Measurements from ENCODE around the gene POU3F1.
A peak's percentile ranks its signal among the peaks of the same experiment; 100 is the strongest.

The POU3F1 gene

GRCh38 chr1:38076038-38076437, 29.4 kb upstream of the POU3F1 start:
- H3K36me3 ChIP-seq (replicated peaks; ENCODE audit: insufficient read depth, low read length), result no peaks in the 10 kb centered on the region
- no peaks in the 10 kb centered on the region for H3K79me2 ChIP-seq (ENCODE audit: low read length)
- no peaks in the 10 kb centered on the region for H3K9me3 ChIP-seq (replicated peaks; ENCODE audit: insufficient read depth, low read length)
- no peaks in the 10 kb centered on the region for H4K20me1 ChIP-seq (ENCODE audit: insufficient read depth, low read length)
- H3F3A ChIP-seq (ENCODE audit: insufficient read depth, low read length), result no peaks in the 10 kb centered on the region
- no peak overlapping the region for H3K4me2 ChIP-seq (ENCODE audit: low read depth, low read length)
- H2AFZ ChIP-seq (ENCODE audit: low read length), result no peak overlapping the region
- H3K27ac ChIP-seq (ENCODE audit: low read length), result no peak overlapping the region
- DNase-seq, result peak; percentile 9
- H3K9me2 ChIP-seq (replicated peaks; ENCODE audit: insufficient read depth, low read length), result no peaks in the 10 kb centered on the region
- no peak overlapping the region for H3K9ac ChIP-seq (ENCODE audit: low read length)
- no peaks in the 10 kb centered on the region for H3K4me1 ChIP-seq (ENCODE audit: low read length)
- H3K27me3 ChIP-seq (replicated peaks; ENCODE audit: insufficient read depth, low read length), result no peaks in the 10 kb centered on the region
- H3K4me3 ChIP-seq (ENCODE audit: low read length), result no peak overlapping the region
- TF ChIP-seq CTCF (IDR thresholded peaks at IDR 0.05; ENCODE audit: low read length) (no peak), EZH2 (optimal IDR thresholded peaks at IDR 0.05; ENCODE audit: low read depth, low read length) (no peak), EZH2phosphoT487 (IDR thresholded peaks at IDR 0.05; ENCODE audit: low read length) (no peak)

- Histone ChIP-seq H3K9me3 (replicated peaks; ENCODE audit: insufficient read depth, low read length) (no peaks in the 10 kb centered on the region), H3K27ac (ENCODE audit: low read length) (no peak overlapping the region), H2AFZ (ENCODE audit: low read length) (no peak overlapping the region), H3K4me2 (ENCODE audit: low read depth, low read length) (no peak overlapping the region), H3K4me3 (ENCODE audit: low read length) (no peak overlapping the region), H3F3A (ENCODE audit: insufficient read depth, low read length) (no peaks in the 10 kb centered on the region), H3K36me3 (replicated peaks; ENCODE audit: insufficient read depth, low read length) (no peaks in the 10 kb centered on the region), H3K4me1 (ENCODE audit: low read length) (no peaks in the 10 kb centered on the region), H3K9ac (ENCODE audit: low read length) (no peak overlapping the region), H3K27me3 (replicated peaks; ENCODE audit: insufficient read depth, low read length) (no peaks in the 10 kb centered on the region), H3K9me2 (replicated peaks; ENCODE audit: insufficient read depth, low read length) (no peaks in the 10 kb centered on the region), H4K20me1 (ENCODE audit: insufficient read depth, low read length) (no peaks in the 10 kb centered on the region), H3K79me2 (ENCODE audit: low read length) (no peaks in the 10 kb centered on the region)
- TF ChIP-seq EZH2 (optimal IDR thresholded peaks at IDR 0.05; ENCODE audit: low read depth, low read length), result no peak
- no peak for TF ChIP-seq CTCF (IDR thresholded peaks at IDR 0.05; ENCODE audit: low read length)
- no peak for TF ChIP-seq EZH2phosphoT487 (IDR thresholded peaks at IDR 0.05; ENCODE audit: low read length)
- no peak for DNase-seq
These were observed 28.6 kb upstream of the POU3F1 start for GRCh38 chr1:38075191-38075590.

- no peak overlapping the region for H3K4me2 ChIP-seq (ENCODE audit: low read depth, low read length)
- no peak overlapping the region for H3K4me3 ChIP-seq (ENCODE audit: low read length)
- no peaks in the 10 kb centered on the region for H3K9me2 ChIP-seq (replicated peaks; ENCODE audit: insufficient read depth, low read length)
- no peak overlapping the region for H3K27ac ChIP-seq (ENCODE audit: low read length)
- TF ChIP-seq CTCF (IDR thresholded peaks at IDR 0.05; ENCODE audit: low read length) (no peak), EZH2phosphoT487 (IDR thresholded peaks at IDR 0.05; ENCODE audit: low read length) (no peak), EZH2 (optimal IDR thresholded peaks at IDR 0.05; ENCODE audit: low read depth, low read length) (no peak)
- H3F3A ChIP-seq (ENCODE audit: insufficient read depth, low read length), result no peaks in the 10 kb centered on the region
- H3K9ac ChIP-seq (ENCODE audit: low read length), result no peak overlapping the region
- H2AFZ ChIP-seq (ENCODE audit: low read length), result no peak overlapping the region
- no peaks in the 10 kb centered on the region for H3K4me1 ChIP-seq (ENCODE audit: low read length)
- DNase-seq, result no peak
- no peaks in the 10 kb centered on the region for H3K79me2 ChIP-seq (ENCODE audit: low read length)
- H4K20me1 ChIP-seq (ENCODE audit: insufficient read depth, low read length), result no peaks in the 10 kb centered on the region
- H3K36me3 ChIP-seq (replicated peaks; ENCODE audit: insufficient read depth, low read length), result no peaks in the 10 kb centered on the region
- no peaks in the 10 kb centered on the region for H3K9me3 ChIP-seq (replicated peaks; ENCODE audit: insufficient read depth, low read length)
- H3K27me3 ChIP-seq (replicated peaks; ENCODE audit: insufficient read depth, low read length), result no peaks in the 10 kb centered on the region
These were observed 27.7 kb upstream of the POU3F1 start for GRCh38 chr1:38074302-38074677.
